ENCODE data around the gene FAM117B.

The FAM117B gene

DNA sequence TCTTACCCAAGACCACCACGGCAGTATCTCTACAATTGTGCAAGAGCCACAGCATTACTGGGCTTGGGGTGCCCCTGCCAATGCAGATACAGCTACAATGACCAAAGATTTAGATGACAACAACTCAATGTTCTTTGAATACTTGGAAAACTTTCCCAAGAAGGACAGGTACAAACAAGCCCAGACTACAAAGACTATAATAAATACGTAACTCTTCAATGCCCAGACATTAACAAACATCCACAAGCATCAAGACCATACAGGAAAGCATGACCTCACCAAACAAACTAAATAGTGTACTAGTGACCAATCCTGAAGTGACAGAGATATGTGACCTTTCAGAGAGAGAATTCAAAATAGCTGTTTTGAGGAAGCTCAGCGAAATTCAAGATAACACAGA is 174.0 kb downstream of the FAM117B start:
- Mint-ChIP-seq H3K4me3 (no peak overlapping the region), H3K9me3 (peaks cover 1% of the 10 kb centered on the region), H3K4me1 (no peaks in the 10 kb centered on the region), H3K27me3 (no peaks in the 10 kb centered on the region), H3K27ac (no peak overlapping the region), H3K36me3 (peaks cover 34% of the 10 kb centered on the region)
- ATAC-seq (ENCODE audit: low read depth), result no peak
- no peak for DNase-seq (ENCODE audit: low spot score in 2 of 2)

DNA sequence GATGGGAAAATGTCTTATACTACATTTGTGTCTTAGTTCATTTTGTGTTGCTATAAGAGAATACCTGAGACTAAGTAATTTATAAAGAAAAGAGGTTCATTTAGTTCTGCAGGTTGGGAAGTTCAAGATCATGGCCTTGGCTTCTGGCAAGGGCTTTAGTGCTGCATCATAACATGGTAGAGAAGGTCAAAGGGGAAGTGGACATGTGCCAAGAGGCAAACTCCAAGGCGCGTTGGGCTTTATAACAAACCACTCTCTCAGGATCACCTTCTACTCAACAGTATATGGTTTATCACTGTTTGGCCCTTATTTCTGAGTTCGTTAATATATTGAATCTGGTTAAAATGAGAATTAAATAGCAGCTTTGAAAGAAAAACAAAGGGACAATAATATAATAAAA is 178.6 kb downstream of the FAM117B start:
- Mint-ChIP-seq H3K27me3 (no peaks in the 10 kb centered on the region), H3K4me3 (no peak overlapping the region), H3K4me1 (no peaks in the 10 kb centered on the region), H3K9me3 (peaks cover 3% of the 10 kb centered on the region), H3K36me3 (peaks cover 24% of the 10 kb centered on the region), H3K27ac (no peak overlapping the region)
- DNase-seq (ENCODE audit: low spot score in 2 of 2) (no peak), ATAC-seq (ENCODE audit: low read depth) (no peak)

DNA sequence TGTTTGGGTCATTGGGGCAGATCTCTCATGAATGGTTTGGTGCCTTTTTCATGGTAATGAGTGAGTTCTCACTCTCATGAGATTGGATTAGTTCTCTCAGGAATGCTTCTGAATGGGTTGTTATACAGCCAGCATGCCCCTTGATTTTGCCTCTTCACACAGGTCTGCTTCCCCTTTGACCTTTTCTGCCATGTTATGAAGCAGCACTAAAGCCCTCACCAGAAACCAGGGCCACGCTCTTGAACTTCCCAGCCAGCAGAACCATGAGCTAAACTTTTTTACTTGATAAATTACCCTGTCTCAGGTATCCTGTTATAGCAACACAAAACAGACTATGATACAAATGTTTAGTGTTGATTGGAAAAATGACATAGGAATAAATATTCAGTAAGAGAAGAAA is 179.5 kb downstream of the FAM117B start:
- H3K4me1 Mint-ChIP-seq, result no peaks in the 10 kb centered on the region
- H3K27ac Mint-ChIP-seq, result no peak overlapping the region
- H3K36me3 Mint-ChIP-seq, result peaks cover 18% of the 10 kb centered on the region
- no peak for ATAC-seq (ENCODE audit: low read depth)
- H3K27me3 Mint-ChIP-seq, result no peaks in the 10 kb centered on the region
- H3K9me3 Mint-ChIP-seq, result peaks cover 2% of the 10 kb centered on the region
- no peak for DNase-seq (ENCODE audit: low spot score in 2 of 2)
- no peak overlapping the region for H3K4me3 Mint-ChIP-seq

DNA sequence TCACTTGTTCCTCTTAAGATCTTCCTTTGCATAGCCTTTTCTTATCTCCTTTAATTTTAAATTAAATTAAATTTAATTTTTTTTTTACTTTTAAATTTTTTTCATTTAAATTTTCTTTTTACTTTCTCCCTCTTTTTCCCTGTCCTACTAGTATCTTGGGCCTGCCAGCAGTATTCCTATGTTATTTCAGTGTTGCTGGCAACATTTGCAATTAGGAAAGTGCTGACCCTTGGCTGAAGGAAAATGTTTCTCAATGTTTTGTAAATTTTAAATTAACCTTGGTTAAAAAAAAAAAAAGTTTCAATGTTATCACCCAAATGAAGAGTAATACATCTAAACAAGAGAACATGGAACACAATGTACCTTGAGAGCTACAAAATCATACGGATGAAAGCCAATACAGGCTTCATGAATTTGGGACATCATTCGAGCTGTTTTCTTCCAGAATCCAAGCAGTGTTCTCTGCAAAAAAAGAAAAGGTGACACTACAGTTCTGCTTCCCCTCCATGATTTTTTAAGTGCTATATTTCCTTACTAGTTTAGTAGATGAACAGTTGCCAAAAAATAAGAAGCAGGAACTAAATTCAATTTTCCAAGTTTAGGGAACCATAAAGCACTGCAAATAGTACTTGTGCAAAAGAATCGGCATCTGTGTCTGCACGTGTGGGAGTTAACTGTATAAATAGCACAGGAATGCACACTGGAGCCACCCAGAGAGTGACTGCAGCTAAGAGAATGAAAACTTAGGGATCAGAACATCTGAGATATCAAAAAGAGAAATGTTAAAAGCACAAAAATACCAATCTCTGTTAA is 181.0 kb downstream of the FAM117B start:
- Mint-ChIP-seq H3K4me3 (no peak overlapping the region), H3K36me3 (peaks cover 11% of the 10 kb centered on the region), H3K9me3 (peaks cover 2% of the 10 kb centered on the region), H3K27me3 (no peaks in the 10 kb centered on the region), H3K4me1 (no peaks in the 10 kb centered on the region), H3K27ac (no peak overlapping the region)
- no peak for ATAC-seq (ENCODE audit: low read depth)
- DNase-seq (ENCODE audit: low spot score in 2 of 2), result no peak

DNA sequence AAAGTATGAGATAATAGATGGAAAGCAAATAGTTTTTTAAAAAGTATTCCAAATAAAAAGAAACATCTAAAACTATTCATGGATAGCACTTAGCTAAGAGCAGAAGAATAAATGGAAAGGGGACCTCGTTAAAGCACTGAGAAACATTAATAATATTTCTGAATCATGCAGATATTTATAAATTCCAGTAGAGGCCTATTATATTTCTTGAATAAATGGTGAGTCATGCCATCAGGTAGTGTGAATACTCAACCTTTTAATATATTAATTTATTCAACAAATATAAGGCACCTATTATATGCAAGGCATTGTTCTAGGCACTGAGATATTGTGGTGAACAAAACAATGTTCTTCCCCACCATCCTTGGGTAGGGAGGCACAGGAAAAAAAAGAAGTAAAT is 183.0 kb downstream of the FAM117B start:
- no peak overlapping the region for H3K27ac Mint-ChIP-seq
- no peak for DNase-seq (ENCODE audit: low spot score in 2 of 2)
- no peaks in the 10 kb centered on the region for H3K27me3 Mint-ChIP-seq

DNA sequence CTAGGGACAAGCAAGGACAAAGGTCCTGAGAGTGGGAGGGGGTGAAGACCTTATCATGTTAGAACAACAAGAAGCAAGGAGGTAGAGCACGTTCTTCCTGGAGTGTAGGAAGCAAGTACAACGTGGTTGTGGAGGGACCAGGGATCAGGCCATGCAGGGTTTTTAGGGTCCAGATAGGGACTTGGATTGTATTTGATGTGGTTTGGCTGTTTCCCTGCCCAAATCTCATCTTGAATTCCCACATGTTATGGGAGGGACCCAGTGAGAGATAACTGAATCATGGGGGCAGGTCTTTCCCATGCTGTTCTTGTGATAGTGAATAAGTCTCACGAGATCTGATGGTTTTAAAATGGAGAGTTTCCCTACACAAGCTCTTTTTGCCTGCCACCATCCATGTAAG is 183.6 kb downstream of the FAM117B start:
- no peaks in the 10 kb centered on the region for H3K4me1 Mint-ChIP-seq

More for the DNA sequence above, 183.0 kb downstream of the FAM117B start:
- Mint-ChIP-seq H3K9me3 (peaks cover 2% of the 10 kb centered on the region), H3K36me3 (peaks cover 7% of the 10 kb centered on the region), H3K4me3 (no peak overlapping the region), H3K4me1 (no peaks in the 10 kb centered on the region)
- no peak for ATAC-seq (ENCODE audit: low read depth)

More for the DNA sequence above, 183.6 kb downstream of the FAM117B start:
- ATAC-seq (ENCODE audit: low read depth), result no peak
- Mint-ChIP-seq H3K36me3 (peaks cover 7% of the 10 kb centered on the region), H3K27me3 (no peaks in the 10 kb centered on the region), H3K9me3 (peaks cover 2% of the 10 kb centered on the region), H3K27ac (no peak overlapping the region), H3K4me3 (no peak overlapping the region)
- no peak for DNase-seq (ENCODE audit: low spot score in 2 of 2)
